ENCODE measurements around the gene MUC5AC.

DNA sequence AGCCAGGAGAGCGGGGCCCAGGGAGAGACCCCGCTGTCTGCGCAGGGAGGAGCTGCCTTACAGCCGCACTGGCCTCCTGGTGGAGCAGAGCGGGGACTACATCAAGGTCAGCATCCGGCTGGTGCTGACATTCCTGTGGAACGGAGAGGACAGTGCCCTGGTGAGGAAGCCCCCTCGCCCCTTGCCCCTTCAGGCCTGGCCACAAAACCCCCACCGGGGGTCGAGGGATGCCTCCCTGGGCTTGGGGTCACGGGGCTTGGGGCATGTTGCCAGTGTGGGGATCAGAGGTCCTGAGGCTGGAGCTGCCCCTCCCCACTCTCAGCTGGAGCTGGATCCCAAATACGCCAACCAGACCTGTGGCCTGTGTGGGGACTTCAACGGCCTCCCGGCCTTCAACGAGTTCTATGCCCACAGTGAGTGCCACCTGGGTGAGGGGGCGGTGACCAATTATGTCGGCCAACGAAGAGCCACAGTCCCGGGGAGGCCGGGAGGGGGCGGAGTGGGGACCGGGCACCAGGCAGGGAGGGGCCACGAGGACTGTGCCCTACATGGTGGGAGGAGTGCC lies 69.3 kb downstream of the MUC5AC start:
- TF ChIP-seq, protein P1, sequence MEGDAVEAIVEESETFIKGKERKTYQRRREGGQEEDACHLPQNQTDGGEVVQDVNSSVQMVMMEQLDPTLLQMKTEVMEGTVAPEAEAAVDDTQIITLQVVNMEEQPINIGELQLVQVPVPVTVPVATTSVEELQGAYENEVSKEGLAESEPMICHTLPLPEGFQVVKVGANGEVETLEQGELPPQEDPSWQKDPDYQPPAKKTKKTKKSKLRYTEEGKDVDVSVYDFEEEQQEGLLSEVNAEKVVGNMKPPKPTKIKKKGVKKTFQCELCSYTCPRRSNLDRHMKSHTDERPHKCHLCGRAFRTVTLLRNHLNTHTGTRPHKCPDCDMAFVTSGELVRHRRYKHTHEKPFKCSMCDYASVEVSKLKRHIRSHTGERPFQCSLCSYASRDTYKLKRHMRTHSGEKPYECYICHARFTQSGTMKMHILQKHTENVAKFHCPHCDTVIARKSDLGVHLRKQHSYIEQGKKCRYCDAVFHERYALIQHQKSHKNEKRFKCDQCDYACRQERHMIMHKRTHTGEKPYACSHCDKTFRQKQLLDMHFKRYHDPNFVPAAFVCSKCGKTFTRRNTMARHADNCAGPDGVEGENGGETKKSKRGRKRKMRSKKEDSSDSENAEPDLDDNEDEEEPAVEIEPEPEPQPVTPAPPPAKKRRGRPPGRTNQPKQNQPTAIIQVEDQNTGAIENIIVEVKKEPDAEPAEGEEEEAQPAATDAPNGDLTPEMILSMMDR (IDR thresholded peaks at IDR 0.05 in 8 of 11, conservative IDR thresholded peaks at IDR 0.05 in 3 of 11), result peak in 1 of 11 experiments; percentile 11
- TF ChIP-seq POLR2A (IDR thresholded peaks at IDR 0.05), result no peak
